ENCODE data around the gene KDF1. TPM values are rescaled to one million over a fixed set of nuclear protein-coding genes. Genes with fewer than 3 reads are reported as not detected.

KDF1 gene
- total and polyA plus RNA-seq, 4 donors = 6.6 to 12.5 (median 8.8) TPM

DNA sequence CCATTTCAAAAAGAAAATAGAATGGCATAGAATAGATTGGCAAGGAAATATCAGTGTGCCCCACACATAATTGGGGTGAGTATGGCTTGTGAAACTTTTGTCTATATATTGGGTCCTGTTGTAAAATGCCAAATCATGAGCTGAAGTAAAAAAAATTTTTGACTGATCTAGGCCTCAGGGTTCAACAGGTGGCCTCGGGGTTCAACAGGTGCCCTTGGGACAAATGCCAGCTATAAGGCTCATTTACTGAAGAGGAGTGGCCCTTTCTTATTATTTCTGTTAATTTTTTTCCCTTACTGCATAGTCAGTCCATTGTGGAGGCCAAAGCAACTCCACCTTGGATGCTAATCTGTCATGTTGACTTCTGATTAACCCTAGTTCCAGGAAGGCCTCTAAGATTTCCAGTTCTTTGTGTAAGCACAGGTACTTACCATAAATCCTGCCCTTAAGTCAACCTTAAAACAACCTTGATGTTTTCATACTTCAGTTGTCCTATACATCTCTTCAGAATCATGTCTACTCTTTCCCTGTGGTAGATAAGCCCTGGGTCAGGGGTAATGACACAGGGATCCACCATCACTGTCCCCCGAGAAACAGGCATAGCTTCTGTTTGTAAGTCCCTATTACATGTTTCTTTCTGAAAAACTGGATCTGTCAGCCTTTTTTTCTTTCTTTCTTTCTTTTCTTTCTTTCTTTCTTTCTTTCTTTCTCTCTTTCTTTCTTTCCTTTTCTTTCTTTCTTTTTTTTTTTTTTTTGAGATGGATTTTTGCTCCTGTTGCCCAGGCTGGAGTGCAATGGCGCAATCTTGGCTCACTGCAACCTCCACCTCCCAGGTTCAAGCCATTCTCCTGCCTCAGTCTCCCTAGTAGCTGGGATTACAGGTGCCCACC, 16.6 kb upstream of the KDF1 start:
- WGBS, 2 donors = 87 to 91% methylated on average over 3 of the region's 3 CpGs
- ATAC-seq (ENCODE audit: insufficient read depth, low FRiP score) (no peak), DNase-seq (no peak)
- Histone ChIP-seq H3K9ac (ENCODE audit: insufficient read depth in 1 of 2, low read length in 2 of 2) (no peak overlapping the region), H3K27me3 (ENCODE audit: control insufficient read depth in 3 of 3, insufficient read depth in 3 of 3, low read length in 2 of 3) (no peaks in the 10 kb centered on the region), H3K9me3 (ENCODE audit: control insufficient read depth in 4 of 4, insufficient read depth in 3 of 4, low read length in 3 of 4) (no peaks in the 10 kb centered on the region), H3K27ac (ENCODE audit: low read depth in 1 of 2, low read length in 1 of 2) (no peak overlapping the region), H3K36me3 (ENCODE audit: control insufficient read depth in 4 of 4, insufficient read depth in 4 of 4, low read length in 4 of 4) (no peaks in the 10 kb centered on the region), H3K4me3 (no peak overlapping the region), H3K4me1 (ENCODE audit: control insufficient read depth in 5 of 5, insufficient read depth in 5 of 5, low read length in 5 of 5) (no peaks in the 10 kb centered on the region)
- TF ChIP-seq, protein P1, sequence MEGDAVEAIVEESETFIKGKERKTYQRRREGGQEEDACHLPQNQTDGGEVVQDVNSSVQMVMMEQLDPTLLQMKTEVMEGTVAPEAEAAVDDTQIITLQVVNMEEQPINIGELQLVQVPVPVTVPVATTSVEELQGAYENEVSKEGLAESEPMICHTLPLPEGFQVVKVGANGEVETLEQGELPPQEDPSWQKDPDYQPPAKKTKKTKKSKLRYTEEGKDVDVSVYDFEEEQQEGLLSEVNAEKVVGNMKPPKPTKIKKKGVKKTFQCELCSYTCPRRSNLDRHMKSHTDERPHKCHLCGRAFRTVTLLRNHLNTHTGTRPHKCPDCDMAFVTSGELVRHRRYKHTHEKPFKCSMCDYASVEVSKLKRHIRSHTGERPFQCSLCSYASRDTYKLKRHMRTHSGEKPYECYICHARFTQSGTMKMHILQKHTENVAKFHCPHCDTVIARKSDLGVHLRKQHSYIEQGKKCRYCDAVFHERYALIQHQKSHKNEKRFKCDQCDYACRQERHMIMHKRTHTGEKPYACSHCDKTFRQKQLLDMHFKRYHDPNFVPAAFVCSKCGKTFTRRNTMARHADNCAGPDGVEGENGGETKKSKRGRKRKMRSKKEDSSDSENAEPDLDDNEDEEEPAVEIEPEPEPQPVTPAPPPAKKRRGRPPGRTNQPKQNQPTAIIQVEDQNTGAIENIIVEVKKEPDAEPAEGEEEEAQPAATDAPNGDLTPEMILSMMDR (IDR thresholded peaks at IDR 0.05; ENCODE audit: control extremely low read depth, extremely low read depth) = no peak

DNA sequence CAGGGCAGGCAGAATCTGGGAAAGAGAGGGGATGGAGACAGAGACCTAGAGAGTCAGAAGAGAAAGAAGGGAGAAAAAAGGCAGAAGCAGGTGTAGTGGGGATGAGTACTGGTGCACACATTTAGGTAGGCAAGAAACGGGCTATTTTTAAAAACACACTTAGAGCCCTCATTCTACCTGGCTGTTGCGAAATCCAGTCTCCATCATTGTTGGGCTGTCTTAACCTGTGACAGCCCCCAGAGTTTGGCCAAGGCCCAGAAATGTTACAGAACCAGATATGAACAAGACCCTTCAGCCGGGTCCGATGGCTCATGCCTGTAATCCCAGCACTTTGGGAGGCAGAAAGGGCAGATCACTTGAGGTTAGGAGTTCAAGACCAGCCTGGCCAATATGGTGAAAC, 12.6 kb upstream of the KDF1 start:
- DNase-seq = no peak
- no peak overlapping the region for H3K27ac ChIP-seq (ENCODE audit: low read depth in 1 of 2, low read length in 1 of 2)
- 76 to 86% methylated on average over 4 of the region's 4 CpGs for WGBS, 2 donors
- H3K36me3 ChIP-seq (ENCODE audit: control insufficient read depth in 4 of 4, insufficient read depth in 4 of 4, low read length in 4 of 4) = no peaks in the 10 kb centered on the region
- no peaks in the 10 kb centered on the region for H3K9me3 ChIP-seq (ENCODE audit: control insufficient read depth in 4 of 4, insufficient read depth in 3 of 4, low read length in 3 of 4)
- no peaks in the 10 kb centered on the region for H3K27me3 ChIP-seq (ENCODE audit: control insufficient read depth in 3 of 3, insufficient read depth in 3 of 3, low read length in 2 of 3)
- no peak overlapping the region for H3K4me3 ChIP-seq
- H3K9ac ChIP-seq (ENCODE audit: insufficient read depth in 1 of 2, low read length in 2 of 2) = no peak overlapping the region
- TF ChIP-seq, protein P1 (IDR thresholded peaks at IDR 0.05; ENCODE audit: control extremely low read depth, extremely low read depth) = no peak
- no peaks in the 10 kb centered on the region for H3K4me1 ChIP-seq (ENCODE audit: control insufficient read depth in 5 of 5, insufficient read depth in 5 of 5, low read length in 5 of 5)
- no peak for ATAC-seq (ENCODE audit: insufficient read depth, low FRiP score)

DNA sequence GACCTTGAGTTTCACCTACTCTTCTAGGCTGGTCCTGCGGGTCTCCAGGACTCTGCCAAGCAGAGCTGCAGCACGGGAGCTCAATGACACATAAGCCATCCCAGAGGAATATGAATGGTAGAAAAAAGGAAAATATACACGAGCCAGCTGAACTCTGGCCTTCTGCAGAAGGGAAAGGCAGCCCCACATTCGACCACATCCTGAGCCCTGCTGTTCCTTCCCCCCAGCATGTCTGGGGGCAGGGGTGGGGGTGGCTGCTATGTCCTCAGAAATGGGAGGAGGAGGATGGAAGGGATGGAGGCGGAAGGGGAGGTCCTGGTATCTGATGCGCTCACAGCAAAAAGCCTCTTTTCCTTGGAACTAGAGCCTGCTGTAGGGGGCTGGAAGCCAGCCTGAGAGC, 12.1 kb upstream of the KDF1 start:
- no peak overlapping the region for H3K4me3 ChIP-seq
- WGBS, 2 donors = 31 to 48% methylated on average over 6 of the region's 6 CpGs
- H3K27me3 ChIP-seq (ENCODE audit: control insufficient read depth in 3 of 3, insufficient read depth in 3 of 3, low read length in 2 of 3) = no peaks in the 10 kb centered on the region
- H3K4me1 ChIP-seq (ENCODE audit: control insufficient read depth in 5 of 5, insufficient read depth in 5 of 5, low read length in 5 of 5) = no peaks in the 10 kb centered on the region
- TF ChIP-seq, protein P1 (IDR thresholded peaks at IDR 0.05; ENCODE audit: control extremely low read depth, extremely low read depth) = no peak
- H3K9me3 ChIP-seq (ENCODE audit: control insufficient read depth in 4 of 4, insufficient read depth in 3 of 4, low read length in 3 of 4) = no peaks in the 10 kb centered on the region
- no peak overlapping the region for H3K9ac ChIP-seq (ENCODE audit: insufficient read depth in 1 of 2, low read length in 2 of 2)
- H3K27ac ChIP-seq (ENCODE audit: low read depth in 1 of 2, low read length in 1 of 2) = no peak overlapping the region
- no peaks in the 10 kb centered on the region for H3K36me3 ChIP-seq (ENCODE audit: control insufficient read depth in 4 of 4, insufficient read depth in 4 of 4, low read length in 4 of 4)
- DNase-seq (no peak), ATAC-seq (ENCODE audit: insufficient read depth, low FRiP score) (no peak)
